HG02840 (cell line): Measurements from ENCODE around the gene FANCE.
"Not testable (repeated sequence)": the region's sequence is repeated elsewhere in the genome, so short reads cannot be mapped to it uniquely, and the experiment has no call there.

Experiments
- ATAC-seq: cut with Tn5 transposase; IDR thresholded peaks from one replicate; pipeline ENCODE4 v1.9.1; 2021; ENCODE audit warnings: mild to moderate bottlenecking, moderate library complexity, moderate number of reproducible peaks; ENCODE audit not compliant: unreplicated experiment, low FRiP score

Gene FANCE

DNA sequence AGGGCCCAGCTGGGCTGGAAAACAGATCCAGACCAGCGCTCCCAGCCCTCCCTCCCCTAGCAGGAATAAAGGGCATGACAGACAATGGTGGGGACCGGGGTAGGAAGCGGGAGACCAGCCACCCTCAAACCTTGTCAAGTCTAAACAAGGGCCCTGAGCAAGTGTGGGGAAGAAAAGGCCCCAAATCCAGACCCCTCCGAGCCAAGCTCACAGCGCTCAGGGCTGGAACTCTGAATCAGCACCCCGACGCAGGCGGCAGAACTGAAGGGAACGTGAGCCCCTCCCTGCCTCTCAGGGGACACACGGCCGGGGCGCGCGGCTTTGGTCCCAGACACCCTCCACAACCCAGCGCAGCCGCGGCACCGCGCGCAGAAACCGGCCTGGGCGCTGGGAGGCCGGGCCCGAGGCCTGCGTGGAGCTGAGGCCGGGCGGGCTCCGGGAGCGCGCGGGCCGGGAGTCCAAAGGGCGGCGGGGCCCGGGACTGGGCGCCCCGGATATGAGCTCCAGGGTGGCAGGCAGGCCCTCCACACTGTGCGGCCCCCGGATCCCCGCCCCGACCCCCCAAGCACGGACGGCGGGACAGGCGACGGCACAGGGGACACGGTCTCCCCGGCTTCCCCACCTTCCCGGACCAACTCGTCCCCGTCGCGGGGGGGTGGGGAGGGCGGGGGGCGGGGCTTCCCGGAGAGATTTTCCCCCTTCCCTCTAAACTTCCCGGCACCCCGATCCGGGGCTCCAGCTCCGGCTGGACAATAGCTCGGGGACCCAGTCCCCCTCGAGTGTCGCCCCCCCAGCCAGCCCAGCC, 44.1 kb downstream of the FANCE start:
- no peak for ATAC-seq

DNA sequence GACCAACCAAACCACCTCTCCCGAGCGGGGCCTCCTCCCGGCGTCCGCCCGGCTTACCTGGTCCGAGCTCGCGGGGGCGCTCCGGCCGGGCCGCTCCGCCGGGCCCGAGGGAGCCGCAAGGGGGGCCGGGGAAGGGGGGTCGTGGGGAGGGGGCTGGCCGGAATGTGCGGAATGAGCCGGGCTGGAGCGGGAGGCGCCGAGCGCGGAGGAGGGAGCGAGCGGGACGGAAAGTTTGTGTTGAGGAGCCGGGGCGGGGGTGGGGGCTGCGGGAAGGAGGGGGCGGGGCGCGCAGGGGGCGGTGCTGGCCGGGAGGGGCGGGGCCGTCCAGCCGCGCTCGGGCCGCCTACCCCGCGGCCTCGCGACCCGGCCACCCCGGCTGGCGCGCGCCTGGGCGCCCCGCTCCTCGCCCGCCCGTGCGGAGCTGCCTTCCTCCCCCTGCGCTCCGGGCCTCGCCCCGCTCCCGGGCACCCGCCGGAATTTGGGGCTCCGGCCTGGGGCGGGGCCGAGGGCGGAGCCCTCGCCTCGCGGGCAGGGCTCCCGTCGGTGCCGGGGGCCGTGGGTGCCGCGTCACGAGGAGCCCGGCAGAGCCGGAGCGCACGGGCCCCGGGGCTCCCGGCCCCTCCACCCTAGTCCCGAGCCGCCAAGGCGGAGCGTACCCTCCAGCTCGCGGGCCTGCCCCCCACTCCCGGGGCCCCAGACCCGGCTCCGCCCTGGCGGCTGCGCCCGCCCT, 44.9 kb downstream of the FANCE start, which contains the start of gene TEAD3:
Gene TEAD3 (minus strand): TSS at position 239 of the 730 bp plus-strand sequence.
- ATAC-seq: no peak

DNA sequence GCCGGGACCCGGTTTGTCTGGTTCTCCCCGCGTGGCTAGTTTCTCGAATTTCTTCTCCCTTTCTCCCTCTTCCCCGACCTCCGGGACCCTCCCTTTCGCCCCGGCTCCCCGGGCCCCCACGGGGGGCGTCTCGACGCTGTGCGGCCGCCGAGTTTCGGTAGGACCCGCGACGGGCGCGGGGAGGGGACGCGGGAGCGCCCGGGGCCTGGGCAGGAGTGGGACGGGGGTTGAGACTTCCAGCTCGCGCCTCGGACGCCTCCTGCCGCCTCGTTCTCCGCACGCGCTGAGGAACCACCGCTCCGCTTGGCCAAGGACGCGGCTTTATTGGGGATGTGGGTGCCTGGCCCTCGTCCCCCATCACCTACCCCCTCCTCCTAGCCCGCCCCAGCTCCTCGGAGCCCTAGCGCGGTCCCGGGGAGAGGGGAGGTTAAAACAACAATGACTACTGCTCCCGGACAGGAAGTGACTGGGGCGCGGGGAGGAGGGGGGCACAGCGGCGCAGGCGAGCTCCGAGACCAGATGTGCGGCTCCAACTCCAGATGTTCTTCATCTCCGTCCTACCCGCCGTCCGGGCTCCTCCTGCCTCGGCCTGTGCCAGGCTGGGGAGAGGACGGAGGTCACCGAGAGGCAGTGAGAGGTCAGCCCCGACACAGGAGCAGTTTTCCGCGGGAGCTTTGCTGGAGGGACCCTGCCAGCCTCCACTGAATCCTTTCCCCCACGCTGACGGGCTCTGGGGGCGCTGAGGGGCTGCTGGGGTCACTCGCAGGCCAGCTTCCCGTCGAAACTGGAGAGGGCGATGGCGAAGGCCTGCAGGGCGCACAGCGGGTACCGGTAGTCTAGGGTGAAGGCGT, 45.7 kb downstream of the FANCE start:
- no peak for ATAC-seq

DNA sequence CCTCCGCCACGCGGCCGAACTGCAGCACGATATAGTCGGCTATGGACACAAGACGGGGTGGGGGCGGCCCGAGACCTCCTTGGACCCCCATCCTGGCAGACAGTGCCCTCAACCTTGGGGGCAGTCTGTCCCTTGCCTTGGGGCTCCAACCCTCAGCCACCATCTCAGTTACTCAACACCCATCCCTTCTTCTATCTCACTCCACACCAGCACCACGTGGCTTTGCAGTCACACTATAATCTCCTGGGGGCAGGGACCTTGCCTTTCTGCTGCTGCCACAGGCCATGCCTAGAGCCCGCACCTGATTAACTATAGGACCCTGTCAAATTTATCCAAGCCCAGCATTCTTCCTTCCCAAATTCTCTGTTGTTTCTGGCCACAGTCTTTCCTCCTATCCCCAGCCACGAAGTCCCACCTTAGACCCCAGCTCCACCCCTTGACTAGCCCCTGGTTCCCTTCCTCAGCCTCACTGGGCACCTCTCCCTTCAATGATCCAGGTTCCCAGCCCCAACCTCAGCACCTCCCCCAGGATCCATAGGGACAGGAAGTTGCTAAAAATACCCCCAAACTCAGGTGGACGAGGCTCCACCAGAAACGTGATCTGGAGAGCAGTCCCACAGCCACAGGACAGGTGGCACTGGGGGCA, 46.4 kb downstream of the FANCE start:
- no peak for ATAC-seq

DNA sequence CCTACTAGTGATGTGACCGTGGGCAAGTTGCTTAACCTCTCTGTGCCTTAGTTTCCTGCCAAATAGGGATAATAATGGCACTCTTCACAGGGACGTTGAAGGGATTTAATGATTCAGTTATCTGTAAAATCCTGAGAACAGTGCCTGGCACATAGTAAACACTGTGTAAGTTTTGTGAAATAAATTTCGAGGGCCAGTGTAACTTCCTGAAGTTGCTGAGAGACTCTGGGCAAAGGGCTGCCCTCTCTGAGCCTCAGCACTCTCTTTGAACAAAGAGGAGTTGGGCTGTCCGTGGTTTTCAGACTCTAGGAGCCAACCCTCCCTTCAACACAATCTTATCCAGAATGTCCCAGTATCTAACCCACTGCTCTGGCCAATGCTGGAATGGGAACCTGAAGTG, 47.2 kb downstream of the FANCE start:
- ATAC-seq: no peak

DNA sequence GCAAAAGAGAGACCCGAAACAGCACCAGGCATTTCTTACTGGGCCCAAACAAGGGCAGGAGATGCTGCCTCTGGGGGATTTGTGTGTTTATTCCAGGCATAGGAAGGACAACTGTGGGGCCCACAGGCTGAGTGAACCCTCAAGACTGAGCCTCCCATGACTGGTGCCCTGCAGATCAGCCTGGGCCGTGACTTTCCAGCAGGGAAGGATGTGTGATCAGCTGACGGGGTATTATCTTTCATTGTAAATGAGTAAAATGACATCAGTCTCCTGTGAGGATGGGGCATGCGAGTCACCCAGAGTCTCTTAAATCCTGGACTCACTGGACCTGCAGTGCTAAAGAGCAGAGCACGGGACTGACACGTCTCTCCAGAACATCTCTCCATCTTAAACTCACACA, 48.6 kb downstream of the FANCE start:
- no peak for ATAC-seq

DNA sequence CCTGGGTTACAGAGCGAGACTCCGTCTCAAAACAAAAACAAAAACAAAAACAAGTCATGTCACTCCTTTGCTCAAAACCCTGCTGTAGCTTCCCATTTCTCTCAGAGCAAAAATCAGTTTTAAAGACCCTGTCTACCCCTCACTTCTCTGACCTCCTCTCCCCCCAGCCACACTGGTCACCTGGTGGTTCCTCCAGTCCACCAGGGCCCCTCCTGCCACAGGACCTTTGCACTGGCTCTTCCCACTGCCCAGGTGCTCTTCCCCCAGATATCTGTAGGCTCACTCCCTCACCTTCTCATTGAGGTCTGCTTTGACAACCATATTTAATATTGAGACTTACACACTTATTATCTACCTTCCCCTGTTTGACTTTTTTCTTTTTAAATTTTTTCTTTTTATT, 49.6 kb downstream of the FANCE start:
- ATAC-seq: no peak

DNA sequence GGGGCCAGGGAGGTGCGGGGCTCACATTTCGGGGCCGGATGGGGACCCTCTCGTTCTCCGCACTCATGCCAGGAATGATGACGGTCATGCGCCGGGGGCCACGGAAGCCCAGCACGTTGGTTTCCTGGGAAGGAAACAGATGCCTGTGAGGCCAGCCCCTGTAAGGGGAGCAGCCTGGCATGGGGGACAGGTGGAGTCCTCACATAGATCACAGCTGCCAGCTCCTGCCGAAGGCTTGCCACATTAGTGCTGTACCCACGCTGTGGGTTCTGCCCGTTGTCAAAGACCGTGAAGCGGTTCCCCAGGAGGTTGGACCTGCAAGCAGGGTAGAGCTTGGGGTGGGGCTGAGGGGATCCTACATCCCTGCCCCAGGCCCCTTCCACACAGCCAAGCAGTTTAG, 51.4 kb downstream of the FANCE start:
- ATAC-seq: no peak

DNA sequence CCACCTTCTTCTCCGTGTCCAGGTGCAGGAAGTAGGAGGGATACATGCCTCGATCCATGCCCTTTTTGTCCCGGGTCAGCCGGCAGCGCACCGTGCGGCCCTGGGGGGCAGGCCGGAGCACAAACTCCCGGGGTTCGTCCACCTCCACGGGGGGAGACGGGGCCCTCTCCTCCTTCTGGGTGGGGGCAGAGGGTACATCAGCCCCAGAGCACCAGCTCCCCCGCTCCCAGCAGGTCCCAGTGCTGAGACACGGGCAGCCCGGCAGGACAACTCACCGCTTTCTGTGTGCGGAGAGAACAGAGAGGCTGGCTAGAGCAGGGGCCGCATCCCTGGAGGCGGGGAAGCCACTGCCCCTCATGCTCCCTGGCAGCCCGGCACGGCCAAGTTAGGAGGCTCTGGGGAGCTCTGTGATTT, 53.9 kb downstream of the FANCE start:
- no peak for ATAC-seq

DNA sequence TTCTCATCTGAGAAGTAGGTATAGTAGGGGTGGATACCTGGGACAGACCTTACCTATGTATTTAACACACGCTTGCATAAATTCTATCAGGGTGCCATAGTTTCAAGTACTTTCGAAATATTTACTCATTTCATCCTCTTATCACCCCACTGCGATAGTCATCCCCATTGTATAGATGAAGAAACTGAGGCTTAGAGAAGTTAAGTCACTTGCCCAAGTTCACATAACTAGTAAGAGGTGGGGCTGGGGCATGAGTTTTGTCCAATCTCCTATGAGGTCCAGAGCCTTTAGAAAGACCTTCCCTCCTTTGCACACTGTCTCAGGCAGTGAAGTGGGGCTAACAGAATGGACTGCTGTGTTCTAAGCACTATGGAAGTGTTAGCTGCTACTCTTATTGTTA, 54.4 kb downstream of the FANCE start:
- no peak for ATAC-seq

DNA sequence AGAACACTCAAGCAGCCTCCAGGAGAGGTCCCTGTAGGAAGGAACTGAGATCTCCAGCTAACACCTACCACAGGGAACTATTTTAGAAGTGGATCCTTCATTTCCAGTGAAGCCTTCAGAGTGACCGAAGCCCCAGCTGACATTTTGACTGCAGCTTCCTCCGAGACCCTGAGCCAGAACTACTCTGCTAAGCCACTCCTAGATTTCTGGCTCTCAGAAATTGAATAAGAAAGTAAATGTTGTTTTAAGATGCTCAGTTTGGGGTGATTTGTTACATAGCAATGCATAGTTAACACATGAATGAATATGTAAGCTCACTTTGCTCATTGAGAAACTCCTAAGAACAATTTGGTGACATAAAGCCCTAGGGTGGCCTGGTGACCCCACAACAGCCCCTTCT, 55.1 kb downstream of the FANCE start:
- ATAC-seq: no peak

DNA sequence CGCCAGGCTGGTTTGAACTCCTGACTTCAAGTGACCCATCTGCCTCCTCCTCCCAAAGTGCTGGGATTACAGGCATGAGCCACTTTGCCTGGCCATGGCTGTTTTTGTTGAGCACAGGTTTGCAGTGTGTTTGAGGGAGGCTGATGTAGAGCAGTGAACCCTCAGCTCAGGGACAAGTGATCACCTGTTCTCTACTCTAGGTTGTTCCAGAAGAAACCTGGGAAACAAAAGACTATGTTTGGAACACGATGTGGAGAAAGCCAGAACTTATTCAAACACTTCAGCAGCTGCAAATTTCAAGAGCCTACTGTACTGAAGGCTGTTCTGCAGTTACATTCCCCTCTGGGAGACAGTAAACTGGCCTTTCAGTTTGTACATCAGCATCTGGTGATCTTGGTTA, 55.9 kb downstream of the FANCE start:
- no peak for ATAC-seq

DNA sequence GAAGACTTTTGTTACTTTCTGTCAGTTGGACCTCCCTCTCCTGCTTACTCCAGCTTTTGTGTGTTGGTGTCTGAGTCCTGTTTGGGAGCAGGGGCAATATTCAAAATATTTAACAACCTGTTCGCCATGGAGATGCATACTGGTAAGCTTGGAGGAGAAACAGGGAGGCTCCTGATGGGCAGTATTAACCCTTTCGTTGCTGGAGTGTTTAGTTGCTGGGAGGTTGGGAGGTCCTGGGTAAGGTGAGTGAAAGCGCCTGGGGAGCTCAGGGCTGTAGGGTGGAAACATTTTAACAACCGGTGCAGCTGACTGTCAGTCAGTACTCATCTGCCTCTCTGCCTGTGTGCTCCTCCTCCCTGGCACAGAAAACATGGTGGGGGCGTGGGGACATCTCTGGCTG, 56.4 kb downstream of the FANCE start:
- ATAC-seq: no peak

DNA sequence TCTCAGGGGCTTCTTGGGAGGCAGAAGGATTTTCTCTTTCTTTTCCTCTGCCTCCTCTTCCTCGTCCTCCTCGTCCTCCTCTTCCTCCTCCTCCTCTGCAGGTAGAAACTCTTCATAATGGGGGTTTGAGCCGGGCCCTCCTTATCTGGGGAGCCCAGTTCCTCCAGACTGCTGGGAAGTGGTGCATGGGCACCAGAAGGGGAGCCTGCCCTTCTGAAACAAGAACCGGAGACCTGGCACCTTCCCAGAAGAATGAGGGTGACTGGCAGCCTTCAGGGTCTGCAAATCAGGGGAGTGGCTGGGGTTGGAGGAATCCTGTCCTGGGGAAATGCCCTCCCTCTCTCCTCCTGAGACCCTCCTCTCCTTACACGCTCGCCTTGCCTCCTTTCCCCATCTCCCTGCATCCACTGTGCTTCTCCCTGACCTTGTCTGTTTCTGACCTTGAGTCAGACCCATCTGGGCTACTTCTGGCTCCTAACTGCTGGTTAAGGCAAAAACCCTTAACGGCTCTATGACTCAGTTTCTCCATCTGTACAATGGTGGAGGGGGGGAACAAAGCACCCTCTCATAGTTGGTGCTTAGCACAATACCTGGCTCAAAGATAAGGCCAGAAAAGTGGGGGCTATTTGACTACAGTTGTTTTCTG, 58.9 kb downstream of the FANCE start:
- ATAC-seq: no peak

DNA sequence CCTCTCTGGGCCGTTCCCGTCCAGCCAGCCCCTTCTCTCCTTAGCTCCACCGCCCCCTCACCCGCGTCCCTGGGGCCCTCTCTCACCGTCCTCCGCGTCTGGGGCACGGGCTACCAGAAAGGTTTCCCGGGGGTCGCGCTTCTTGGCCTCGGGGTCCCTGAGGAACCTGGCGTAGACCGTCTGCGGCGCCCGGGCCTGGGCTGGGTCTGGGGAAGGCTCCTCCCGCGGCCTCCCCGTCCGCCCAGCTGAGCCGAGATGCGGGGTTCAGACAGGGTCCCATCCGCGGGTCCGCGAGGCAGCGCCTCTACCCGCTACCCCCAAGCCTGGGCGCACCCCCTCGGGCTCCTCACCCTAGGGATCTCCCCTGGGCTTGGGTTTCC, 59.4 kb downstream of the FANCE start:
- ATAC-seq: no peak

DNA sequence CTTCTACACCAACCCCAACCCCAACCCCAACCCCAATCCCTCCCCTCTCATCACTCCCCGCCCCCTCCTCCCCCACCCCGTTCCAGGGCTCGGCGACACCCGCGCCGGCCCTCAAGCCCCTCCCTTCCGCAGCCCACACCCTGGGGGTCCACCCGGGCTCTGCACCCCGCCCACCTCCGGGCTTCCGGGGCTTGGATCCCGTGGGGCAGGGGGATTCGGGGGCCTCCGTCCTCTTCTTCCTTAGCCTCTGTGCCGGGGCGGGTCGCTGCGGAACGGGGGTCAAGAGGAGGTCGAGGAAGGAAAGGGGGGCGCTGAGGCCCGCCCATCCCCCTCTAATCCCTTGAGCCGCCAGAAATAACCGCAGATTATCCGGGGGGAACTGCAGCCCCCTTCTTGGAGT, 59.9 kb downstream of the FANCE start:
- ATAC-seq: no peak

DNA sequence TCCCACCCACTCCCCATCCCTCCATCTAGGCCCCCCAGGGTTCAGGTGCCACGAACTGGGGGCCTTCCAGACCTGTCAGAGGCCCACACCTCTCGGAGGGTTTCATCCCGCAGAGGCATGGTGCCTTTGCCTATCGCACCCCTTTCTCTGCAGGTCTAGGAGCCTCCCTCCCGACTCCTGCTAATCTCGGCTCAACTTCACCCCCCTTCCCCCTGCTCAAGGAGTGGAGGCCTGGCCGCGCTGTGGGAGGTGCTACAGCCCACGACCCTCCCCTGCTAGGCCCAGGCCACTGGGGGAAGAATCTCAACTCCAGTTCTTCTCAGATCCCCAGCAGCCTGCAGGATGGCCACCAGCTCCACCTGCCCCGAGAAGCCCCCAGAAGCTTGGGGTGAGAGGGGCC, 60.6 kb downstream of the FANCE start, which contains the start of gene TULP1:
Gene TULP1 (minus strand): TSS at position 157 of the 400 bp plus-strand sequence. CDS start 38 bp downstream, at position 119.
- ATAC-seq: no peak

DNA sequence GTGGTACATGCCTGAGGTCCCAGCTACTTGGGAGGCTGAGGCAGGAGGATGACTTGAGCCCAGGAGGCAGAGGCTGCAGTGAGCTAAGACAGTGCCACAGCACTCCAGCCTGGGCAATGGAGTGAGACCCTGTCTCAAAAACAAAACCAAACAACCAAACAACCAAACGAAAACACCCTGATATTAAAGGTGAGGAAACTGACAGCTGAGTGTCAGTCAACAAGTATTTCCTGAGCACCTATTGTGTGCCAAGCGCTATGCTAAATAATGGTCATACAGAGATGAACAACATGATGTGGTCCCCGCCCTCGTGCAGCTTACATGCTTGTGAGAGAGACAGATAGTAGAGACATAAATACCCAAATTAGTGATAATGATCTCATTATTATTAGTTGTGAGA, 62.4 kb downstream of the FANCE start:
- no peak for ATAC-seq

DNA sequence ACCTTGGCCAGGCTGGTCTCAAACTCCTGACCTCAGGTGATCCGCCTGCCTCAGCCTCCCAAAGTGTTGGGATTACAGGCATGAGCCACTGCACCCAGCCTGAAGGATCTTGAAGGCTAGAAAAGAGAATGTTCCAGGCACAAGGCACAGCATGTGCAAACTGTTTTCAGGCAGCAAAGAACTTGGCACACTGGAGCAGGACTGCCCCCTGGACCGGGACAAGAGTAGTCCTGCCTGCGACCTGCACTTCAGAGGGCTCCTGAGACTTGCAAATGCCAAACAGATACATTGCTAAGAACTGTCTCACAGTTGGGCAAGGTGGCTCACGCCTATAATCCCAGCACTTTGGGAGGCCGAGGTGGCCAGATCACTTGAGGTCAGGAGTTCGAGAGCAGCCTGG, 63.8 kb downstream of the FANCE start:
- not testable (repeated sequence) for ATAC-seq
